Hepatocyte (in vitro differentiated cells): Measurements from ENCODE around the gene ZFHX3. TPM values are rescaled to one million over a fixed set of nuclear protein-coding genes. Genes with fewer than 3 reads are reported as not detected.

ENCODE experiments used
- DNase-seq: peaks from one replicate; pipeline ENCODE4 v3.0.0-alpha.2; 2016; ENCODE audit warnings: low spot score
- H2AFZ ChIP-seq: fragments of 200-600 bp; sonication (generic); 2 replicates; pipeline ENCODE4 v1.6.0; 2016; ENCODE audit warnings: antibody characterized with exemption, mild to moderate bottlenecking
- H3K27ac ChIP-seq: fragments of 200-600 bp; sonication (generic); 2 replicates; pipeline ENCODE4 v1.5.1; 2016; ENCODE audit warnings: mild to moderate bottlenecking
- H3K27me3 ChIP-seq: fragments of 200-600 bp; sonication (generic); 2 replicates; pipeline ENCODE4 v1.6.1; 2016
- H3K36me3 ChIP-seq: fragments of 200-600 bp; sonication (generic); replicated peaks from 2 replicates; pipeline ENCODE4 v1.5.1; 2016; ENCODE audit warnings: low read depth; ENCODE audit not compliant: insufficient read depth
- H3K4me1 ChIP-seq: fragments of 200-600 bp; sonication (generic); 2 replicates; pipeline ENCODE4 v1.5.1; 2016; ENCODE audit warnings: mild to moderate bottlenecking, moderate library complexity; ENCODE audit not compliant: insufficient read depth
- H3K4me2 ChIP-seq: fragments of 200-600 bp; sonication (generic); 2 replicates; pipeline ENCODE4 v1.6.0; 2016
- H3K4me3 ChIP-seq: fragments of 200-600 bp; sonication (generic); 2 replicates; pipeline ENCODE4 v1.5.1; 2016; ENCODE audit warnings: mild to moderate bottlenecking
- H3K79me2 ChIP-seq: fragments of 200-600 bp; sonication (generic); 2 replicates; pipeline ENCODE4 v1.6.0; 2017; ENCODE audit warnings: mild to moderate bottlenecking
- H3K9me2 ChIP-seq: fragments of 200-600 bp; sonication (generic); replicated peaks from 2 replicates; pipeline ENCODE4 v1.6.0; 2017; ENCODE audit warnings: mild to moderate bottlenecking; ENCODE audit not compliant: insufficient read depth
- H3K9me3 ChIP-seq: fragments of 200-600 bp; sonication (generic); 2 replicates; pipeline ENCODE4 v1.5.1; 2016; ENCODE audit warnings: low read depth, mild to moderate bottlenecking
- H4K20me1 ChIP-seq: fragments of 200-600 bp; sonication (generic); 2 replicates; pipeline ENCODE4 v1.6.0; 2016; ENCODE audit warnings: mild to moderate bottlenecking; ENCODE audit not compliant: insufficient read depth, poor library complexity, severe bottlenecking
- EZH2 ChIP-seq: fragments of 200-600 bp; sonication (generic); IDR thresholded peaks from 2 replicates; pipeline ENCODE4 v1.6.1; 2016; ENCODE audit warnings: antibody characterized with exemption, mild to moderate bottlenecking, borderline replicate concordance
- EZH2phosphoT487 ChIP-seq: fragments of 200-600 bp; sonication (generic); IDR thresholded peaks from one replicate; pipeline ENCODE4 v1.6.1; 2018; ENCODE audit warnings: antibody characterized with exemption, mild to moderate bottlenecking, low read depth, moderate library complexity; ENCODE audit not compliant: unreplicated experiment, severe bottlenecking
- WGBS: methylation state at CpG from one replicate; pipeline ENCODE4 v1.1.6; 2016; ENCODE audit warnings: low lambda C conversion rate; ENCODE audit errors: missing lambda C conversion rate; 5-methylcytosine and 5-hydroxymethylcytosine counted together
- polyA plus RNA-seq: library from polyadenylated mRNA; unstranded; fragments of >200 nt; fragmentation: Nextera tagmentation; extraction: Ambion mirVana; gene quantifications from 2 replicates; pipeline ENCODE4 v1.2.1, GENCODE V29; 2016
- total RNA-seq: library from RNA; depleted of rRNA; stranded (reverse); fragments of >200 nt; gene quantifications from 2 replicates; pipeline ENCODE4 v1.2.3, GENCODE V29; 2014
- TF ChIP-seq, protein P1 (sequence below): fragments of 200-600 bp; sonication (generic); IDR thresholded peaks from 2 replicates; pipeline ENCODE4 v1.5.1; 2016; ENCODE audit warnings: antibody characterized with exemption, mild to moderate bottlenecking; ENCODE audit not compliant: poor library complexity

ZFHX3 gene
- total and polyA plus RNA-seq, 2 experiments from 2014 or later: 6.4 to 11.6 TPM

DNA sequence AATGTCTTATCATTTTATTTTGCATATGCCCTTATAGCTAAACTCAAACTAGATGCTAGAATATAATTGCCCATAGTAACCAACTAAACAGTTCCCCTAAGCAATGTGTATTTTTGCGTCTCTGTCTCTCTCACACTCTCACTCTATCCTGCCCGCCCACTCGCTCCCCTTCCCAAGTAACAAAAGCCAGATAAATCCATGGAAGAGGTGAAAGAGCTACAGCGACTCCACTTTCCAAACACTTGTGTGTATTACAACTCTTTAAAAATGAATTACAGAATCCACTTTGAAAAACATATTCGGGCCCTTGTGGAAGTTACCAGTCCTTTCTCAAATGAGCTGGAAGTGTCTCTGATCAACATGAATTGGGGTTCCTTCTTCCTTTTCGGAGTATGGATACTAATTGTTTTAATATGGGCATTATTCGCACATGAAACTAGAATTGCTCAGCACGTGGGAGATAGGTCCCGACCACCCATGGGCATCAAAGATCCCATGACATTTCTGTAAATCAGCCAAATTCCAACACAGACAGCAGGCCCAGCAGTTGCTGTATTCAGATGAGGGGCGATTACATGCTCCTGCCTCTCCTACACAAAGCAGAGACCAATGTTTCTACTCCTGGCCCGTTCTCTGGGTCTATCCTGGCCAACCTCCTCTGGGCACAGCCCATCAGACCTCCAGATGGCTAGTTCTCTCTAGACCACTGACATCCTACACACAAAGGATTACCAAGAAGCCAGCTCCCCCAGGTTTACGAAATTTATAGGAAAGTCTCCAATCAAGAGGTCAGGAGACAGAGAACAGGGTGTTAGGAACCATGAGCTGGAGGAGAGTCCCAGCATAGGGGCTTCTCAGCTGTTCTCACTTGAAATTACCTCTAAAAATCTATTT, 121.5 kb downstream of the ZFHX3 start:
- no peak for DNase-seq
- Histone ChIP-seq H4K20me1 (no peaks in the 10 kb centered on the region), H3K79me2 (peaks cover 89% of the 10 kb centered on the region)

DNA sequence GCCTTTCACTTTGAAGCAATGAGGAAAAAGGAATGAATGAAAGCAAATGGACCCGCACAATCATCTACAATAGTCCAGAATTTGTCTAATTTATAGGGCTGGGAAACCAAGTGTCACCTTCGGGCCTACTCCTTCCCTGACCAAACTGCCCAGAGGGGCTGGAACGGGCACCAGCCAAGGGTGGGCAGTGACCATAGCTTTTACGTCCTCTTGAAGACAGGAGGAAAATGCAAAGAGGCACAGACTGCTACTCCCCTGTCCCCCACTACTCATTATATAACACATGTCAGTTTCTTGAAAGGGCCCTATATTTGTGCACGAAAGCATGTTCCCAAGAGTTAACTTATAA, 122.3 kb downstream of the ZFHX3 start:
- Histone ChIP-seq H3K9me2 (no peaks in the 10 kb centered on the region), H3K27ac (peak overlapping the region; percentile 81), H4K20me1 (no peaks in the 10 kb centered on the region), H3K27me3 (no peaks in the 10 kb centered on the region), H3K4me1 (peaks cover 22% of the 10 kb centered on the region), H2AFZ (no peak overlapping the region), H3K4me3 (no peak overlapping the region), H3K4me2 (peak overlapping the region; percentile 36), H3K36me3 (no peaks in the 10 kb centered on the region), H3K79me2 (peaks cover 92% of the 10 kb centered on the region), H3K9me3 (no peaks in the 10 kb centered on the region)
- DNase-seq: no peak
- TF ChIP-seq EZH2phosphoT487: no peak
- 97% methylated on average over 5 of the region's 5 CpGs for WGBS

More for the DNA sequence above, 121.5 kb downstream of the ZFHX3 start:
- Histone ChIP-seq H2AFZ (no peak overlapping the region), H3K4me1 (peaks cover 28% of the 10 kb centered on the region), H3K9me3 (no peaks in the 10 kb centered on the region), H3K9me2 (no peaks in the 10 kb centered on the region), H3K4me3 (no peak overlapping the region), H3K27ac (peak overlapping the region; percentile 81), H3K4me2 (no peak overlapping the region), H3K27me3 (no peaks in the 10 kb centered on the region), H3K36me3 (no peaks in the 10 kb centered on the region)
- WGBS: 82% methylated on average over 12 of the region's 12 CpGs
- TF ChIP-seq, protein P1, sequence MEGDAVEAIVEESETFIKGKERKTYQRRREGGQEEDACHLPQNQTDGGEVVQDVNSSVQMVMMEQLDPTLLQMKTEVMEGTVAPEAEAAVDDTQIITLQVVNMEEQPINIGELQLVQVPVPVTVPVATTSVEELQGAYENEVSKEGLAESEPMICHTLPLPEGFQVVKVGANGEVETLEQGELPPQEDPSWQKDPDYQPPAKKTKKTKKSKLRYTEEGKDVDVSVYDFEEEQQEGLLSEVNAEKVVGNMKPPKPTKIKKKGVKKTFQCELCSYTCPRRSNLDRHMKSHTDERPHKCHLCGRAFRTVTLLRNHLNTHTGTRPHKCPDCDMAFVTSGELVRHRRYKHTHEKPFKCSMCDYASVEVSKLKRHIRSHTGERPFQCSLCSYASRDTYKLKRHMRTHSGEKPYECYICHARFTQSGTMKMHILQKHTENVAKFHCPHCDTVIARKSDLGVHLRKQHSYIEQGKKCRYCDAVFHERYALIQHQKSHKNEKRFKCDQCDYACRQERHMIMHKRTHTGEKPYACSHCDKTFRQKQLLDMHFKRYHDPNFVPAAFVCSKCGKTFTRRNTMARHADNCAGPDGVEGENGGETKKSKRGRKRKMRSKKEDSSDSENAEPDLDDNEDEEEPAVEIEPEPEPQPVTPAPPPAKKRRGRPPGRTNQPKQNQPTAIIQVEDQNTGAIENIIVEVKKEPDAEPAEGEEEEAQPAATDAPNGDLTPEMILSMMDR: no peak

DNA sequence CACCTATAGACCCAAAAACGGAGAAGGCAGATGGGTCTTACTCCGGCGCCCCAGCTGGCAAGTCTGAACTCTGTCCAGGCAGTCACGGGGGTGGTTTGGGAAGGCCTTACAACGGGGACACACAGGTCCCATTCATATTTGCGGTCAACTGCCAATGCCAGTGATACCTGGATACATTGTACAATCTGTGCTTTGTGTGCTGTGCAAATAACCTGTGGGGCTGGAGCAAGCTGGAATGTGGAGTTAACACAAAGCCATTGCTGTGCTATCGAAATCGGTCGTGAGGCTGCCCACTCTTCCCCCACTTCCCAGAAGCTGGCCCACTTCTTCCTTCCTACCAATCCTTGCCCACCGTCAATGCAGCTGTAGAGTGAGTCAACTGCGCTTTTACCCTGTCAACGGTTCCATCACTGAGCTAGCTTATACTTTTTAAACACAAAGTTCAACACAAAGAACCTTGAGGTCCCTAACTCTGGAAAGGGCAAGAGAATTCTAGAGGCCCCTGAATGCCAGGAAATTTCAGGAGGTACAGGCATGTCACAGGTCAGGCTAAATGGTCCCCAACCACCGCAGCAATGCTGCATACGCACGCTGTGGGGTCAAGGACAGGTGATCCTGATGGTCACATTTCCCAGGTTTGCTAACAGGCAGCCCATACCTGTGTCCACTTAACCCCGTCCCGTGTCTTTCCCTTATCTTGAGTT, 122.8 kb downstream of the ZFHX3 start:
- Histone ChIP-seq H3K4me3 (no peak overlapping the region), H3K79me2 (peaks cover 92% of the 10 kb centered on the region), H3K9me2 (no peaks in the 10 kb centered on the region), H2AFZ (no peak overlapping the region), H4K20me1 (no peaks in the 10 kb centered on the region), H3K27me3 (no peaks in the 10 kb centered on the region), H3K36me3 (no peaks in the 10 kb centered on the region), H3K4me2 (peak overlapping the region; percentile 36), H3K27ac (peak overlapping the region; percentile 81), H3K4me1 (peaks cover 16% of the 10 kb centered on the region), H3K9me3 (no peaks in the 10 kb centered on the region)
- peak; percentile 31 for DNase-seq
- 63% methylated on average over 17 of the region's 17 CpGs for WGBS
- no peak for TF ChIP-seq EZH2
- TF ChIP-seq EZH2phosphoT487: no peak
- TF ChIP-seq, protein P1: no peak

DNA sequence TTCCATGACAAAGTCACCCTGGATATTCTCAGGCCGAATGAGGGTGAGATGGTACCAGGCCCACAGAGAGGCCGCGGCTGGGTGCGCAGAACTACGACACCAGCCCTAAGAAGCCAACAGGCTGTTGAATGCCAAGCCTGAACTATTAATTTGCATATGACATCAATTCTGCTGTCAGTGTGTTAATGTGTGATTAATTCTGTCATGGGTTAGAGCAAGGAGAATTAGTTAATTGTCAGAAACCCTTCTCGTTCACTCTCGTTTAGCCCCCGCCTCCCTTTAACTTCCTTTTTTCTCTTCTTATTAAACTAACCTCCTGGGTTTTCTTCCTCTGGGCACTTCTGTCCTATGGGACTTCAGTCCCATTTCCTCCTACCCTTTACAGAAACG, 123.4 kb downstream of the ZFHX3 start:
- Histone ChIP-seq H3K27me3 (no peaks in the 10 kb centered on the region), H3K79me2 (peaks cover 90% of the 10 kb centered on the region), H3K9me3 (no peaks in the 10 kb centered on the region), H3K4me2 (peak overlapping the region; percentile 36), H3K4me1 (peaks cover 13% of the 10 kb centered on the region), H4K20me1 (no peaks in the 10 kb centered on the region), H3K9me2 (no peaks in the 10 kb centered on the region), H3K36me3 (no peaks in the 10 kb centered on the region), H3K27ac (peak overlapping the region; percentile 81), H2AFZ (no peak overlapping the region), H3K4me3 (no peak overlapping the region)
- TF ChIP-seq, protein P1: no peak
- TF ChIP-seq EZH2phosphoT487 (no peak), EZH2 (no peak)
- no peak for DNase-seq
- 96% methylated on average over 9 of the region's 9 CpGs for WGBS
